Measurements from ENCODE around the gene RAB29.

GRCh38 chr1:205800427-205800826 lies 25.1 kb upstream of the RAB29 start:
- TF ChIP-seq, protein P1, sequence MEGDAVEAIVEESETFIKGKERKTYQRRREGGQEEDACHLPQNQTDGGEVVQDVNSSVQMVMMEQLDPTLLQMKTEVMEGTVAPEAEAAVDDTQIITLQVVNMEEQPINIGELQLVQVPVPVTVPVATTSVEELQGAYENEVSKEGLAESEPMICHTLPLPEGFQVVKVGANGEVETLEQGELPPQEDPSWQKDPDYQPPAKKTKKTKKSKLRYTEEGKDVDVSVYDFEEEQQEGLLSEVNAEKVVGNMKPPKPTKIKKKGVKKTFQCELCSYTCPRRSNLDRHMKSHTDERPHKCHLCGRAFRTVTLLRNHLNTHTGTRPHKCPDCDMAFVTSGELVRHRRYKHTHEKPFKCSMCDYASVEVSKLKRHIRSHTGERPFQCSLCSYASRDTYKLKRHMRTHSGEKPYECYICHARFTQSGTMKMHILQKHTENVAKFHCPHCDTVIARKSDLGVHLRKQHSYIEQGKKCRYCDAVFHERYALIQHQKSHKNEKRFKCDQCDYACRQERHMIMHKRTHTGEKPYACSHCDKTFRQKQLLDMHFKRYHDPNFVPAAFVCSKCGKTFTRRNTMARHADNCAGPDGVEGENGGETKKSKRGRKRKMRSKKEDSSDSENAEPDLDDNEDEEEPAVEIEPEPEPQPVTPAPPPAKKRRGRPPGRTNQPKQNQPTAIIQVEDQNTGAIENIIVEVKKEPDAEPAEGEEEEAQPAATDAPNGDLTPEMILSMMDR (IDR thresholded peaks at IDR 0.05 in 4 of 5, conservative IDR thresholded peaks at IDR 0.05 in 1 of 5), result no peak
- no peak for TF ChIP-seq POLR2A (IDR thresholded peaks at IDR 0.05)

All from gastrocnemius medialis (tissue), 4 donors.